ENCODE measurements around the gene TLE2.

TLE2 gene

DNA sequence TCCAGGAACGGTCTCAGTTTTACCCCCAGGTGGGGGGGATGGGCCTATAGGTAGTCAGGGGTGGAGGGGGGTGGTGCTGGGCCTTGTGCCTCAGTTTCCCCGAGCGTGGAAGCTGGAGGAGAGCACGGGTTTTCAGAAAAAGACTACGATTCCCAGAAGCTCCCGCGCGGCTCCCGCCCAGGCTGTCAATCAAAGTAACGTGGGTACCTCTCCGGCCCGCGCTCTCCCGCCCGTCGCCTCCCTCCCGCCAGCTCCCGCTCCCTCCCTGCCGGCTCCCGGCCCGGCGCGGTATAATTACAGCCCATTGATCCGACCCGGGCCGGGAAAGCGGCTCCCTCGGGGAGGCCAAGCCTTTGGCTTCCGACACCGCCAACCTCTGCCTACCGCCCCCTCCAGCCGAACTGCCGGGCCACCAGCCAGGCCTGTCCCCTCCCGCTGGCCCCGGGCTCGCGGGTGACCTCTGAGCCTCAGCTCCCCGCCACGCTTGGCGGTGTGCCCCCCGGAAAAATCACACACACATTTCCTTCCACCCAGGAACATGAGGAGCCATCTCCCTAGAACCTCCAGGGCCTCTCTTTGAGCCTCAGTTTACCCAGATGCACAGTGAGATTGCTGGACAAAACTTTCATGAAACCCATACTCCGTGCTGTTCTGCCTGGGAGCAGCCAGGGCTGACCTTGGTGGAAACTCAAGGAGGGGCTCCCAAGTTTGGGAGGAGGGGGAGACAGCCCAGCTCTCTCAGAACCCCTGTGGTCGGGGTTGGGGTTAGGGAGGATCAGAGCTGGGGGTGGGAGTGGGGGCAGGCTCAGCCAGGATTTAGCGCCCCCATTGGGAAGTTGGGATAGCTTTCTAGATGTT is 7.3 kb upstream of the TLE2 start:
- peak; percentile 62 for DNase-seq (ENCODE audit: low read depth)

DNA sequence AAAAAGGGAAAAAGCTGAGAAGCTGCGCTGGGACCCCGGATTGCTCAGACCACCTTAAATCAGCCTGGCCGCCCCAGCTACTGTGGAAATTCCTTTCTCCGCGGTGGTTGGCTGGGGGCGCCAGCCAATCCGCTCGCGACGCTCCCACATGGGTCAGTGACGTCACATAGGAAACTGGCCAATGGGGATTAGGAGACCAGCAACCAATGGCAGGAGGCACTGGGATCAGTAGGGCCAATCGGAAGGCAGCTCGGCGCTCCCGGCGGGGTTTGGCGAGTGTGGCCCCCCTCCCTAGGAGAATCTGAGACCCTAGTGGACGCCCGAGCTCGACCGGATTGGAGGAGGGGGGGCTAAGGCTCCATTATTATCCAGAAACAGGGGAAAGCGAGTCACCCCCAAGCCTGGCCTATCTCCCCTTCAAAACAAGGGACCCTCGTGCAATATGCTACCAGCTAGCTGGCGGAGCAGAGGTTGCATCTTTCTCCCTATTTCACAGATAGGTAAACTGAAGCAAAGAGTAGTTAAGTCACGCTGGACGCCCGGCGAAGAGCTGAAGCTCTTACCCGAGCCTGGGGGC is 6.5 kb upstream of the TLE2 start:
- peak; percentile 91 for DNase-seq (ENCODE audit: low read depth)

DNA sequence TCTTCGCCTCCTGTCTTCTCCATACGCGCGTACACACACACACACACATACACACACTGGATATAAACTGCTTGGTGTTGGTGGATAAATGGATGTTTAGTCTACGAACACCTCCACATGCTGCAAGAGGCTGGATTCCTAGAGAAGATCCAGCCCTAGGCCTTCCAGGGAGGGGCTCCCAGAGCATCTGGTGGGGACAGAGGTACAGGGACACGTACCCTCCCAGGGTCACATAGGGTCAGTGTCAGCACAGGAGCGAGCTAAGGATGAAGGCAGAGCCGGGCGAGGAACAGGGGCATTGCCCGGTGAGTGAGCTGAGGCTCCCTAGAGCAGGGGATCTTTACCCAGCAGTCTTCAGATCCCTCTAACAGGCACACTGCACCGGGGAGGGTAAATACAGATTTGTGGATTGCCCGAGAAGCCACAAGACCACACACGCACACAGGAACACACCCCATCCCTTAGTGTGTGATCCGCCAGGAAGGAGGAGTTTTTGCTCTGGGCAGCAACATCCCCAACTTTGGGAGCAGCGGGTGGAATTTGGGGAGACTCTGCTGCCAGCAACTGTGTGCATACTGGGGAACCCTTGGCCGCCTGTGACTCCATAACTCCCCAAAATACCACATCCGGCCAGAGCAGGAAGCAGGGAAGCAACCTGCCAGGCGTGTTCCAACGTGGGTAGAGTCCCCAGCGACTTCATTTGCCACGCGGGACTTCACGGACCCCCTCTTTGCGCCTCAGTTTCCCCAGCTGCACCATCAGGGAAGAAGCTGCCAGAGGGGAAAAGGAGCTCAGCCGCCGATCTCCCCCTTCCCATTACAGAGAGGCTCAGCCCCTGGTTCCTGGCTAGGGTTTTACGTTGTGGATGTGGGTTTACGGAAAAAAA is 5.8 kb upstream of the TLE2 start:
- peak; percentile 25 for DNase-seq (ENCODE audit: low read depth)

DNA sequence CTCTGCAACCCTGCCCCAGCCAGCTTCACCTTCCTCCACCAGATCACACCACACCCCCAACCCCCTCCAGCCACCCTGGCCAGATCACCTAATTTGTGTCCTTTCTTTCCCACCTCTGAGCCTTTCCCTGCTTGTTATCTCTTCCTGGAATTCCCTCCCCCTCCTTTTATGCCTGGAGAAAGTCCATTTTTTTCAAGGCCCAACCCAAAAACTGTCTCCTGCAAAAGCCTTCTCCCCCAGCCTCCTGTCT is 5.3 kb upstream of the TLE2 start:
- DNase-seq (ENCODE audit: low read depth): no peak

DNA sequence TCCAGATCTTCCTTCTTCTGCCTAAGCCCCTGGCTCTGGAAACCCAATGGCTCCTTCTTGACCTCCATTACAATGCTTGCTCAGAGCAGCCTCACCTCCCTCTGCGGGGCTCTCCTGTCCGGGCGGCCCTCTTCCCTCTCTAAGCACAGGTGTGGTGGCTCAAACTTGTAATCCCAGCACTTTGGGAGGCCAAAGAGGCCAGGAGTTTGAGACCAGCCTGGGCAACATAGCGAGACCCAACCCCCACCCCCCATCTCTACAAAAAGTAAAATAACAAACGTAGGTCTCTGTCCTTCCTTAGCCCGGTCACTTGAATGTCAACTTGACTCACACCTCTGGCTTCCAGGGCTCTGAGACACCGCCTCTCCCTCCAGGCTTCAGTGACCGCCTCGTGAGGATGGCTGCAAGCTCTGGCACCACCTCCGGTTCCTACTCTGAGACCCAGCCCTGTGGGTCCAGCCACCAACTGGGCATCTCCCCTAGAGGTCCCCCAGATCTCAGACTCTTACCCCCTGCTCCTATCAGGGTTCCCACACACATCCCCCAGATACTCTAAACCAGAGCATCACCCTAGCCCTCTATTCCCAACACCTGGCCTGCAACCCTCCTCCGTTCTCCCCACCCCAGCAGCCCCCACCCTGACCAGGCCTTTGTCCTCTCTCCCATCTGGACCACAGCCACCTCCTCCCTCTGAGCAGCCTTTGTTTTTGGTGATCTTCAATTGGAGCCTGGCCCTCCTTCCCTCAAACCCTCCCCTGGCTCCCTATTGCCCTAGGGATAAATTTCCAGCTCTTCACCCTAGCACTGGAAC is 4.7 kb upstream of the TLE2 start:
- DNase-seq (ENCODE audit: low read depth): no peak

DNA sequence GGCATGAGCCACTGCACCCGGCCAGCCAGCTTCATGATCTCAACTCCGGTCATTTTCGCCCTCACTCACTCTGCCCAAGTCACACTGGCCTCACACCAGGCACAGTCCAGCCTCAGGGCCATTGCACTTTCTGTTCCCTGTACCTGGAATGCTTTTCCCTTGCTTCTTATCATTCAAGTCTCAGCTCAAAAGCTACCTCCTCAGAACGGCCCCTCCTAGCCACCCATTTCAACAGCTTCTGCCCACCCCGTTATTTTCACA is 2.5 kb upstream of the TLE2 start:
- no peak for DNase-seq (ENCODE audit: low read depth)

DNA sequence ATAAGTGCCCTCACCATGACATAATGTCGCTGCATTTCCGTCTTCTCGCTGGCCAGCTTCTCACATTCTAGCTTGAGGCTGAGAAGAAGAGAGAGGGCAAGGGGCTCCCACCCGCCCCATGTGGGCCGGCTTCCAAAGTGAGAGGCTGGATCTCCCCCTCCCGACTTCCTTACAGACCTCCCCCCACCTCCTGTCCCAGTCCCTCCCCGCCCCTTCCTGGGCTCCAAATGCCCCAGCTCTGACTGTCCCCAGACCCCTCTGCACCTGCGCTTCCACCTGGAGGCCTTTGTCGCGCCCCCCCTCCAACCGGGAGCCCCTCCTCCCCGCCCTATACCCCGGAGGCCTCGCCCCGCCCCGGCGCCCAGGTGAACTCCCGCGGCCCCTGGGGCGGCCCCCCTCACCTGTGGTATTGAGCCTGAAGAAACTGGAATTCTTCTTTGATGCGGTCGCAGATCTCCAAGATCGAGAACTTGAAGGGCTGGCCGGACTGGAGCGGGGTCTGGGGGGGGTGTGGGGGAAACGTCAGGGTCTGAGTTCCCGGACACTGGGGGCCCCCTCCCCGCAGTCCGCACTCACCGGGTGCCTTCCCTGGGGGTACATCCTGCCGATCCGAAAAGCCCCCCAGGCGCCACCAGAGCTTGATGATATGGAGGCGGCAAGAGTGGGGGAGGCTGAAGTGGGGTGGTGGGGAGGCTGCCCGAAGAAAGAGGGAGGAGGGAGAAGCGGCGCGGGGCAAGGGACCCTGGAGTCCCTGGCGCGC is 595 bp downstream of the TLE2 start:
- DNase-seq (ENCODE audit: low read depth): no peak

DNA sequence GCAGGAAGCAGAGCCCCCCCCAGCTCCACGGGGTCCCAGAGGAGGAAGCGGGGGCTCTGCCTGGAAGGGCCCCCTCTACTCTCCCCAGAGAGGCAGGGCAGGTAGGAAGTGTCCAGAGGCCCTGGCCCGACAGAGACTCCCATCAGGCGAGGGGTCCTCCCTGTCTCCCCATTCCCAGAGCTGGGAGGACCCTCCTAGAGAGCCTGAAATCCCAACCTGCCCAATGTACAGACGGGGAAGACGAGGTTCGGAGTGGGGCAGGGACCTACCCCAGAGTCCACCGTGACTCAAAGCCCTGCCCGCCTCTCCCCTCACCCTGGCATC is 1.1 kb downstream of the TLE2 start:
- no peak for DNase-seq (ENCODE audit: low read depth)

DNA sequence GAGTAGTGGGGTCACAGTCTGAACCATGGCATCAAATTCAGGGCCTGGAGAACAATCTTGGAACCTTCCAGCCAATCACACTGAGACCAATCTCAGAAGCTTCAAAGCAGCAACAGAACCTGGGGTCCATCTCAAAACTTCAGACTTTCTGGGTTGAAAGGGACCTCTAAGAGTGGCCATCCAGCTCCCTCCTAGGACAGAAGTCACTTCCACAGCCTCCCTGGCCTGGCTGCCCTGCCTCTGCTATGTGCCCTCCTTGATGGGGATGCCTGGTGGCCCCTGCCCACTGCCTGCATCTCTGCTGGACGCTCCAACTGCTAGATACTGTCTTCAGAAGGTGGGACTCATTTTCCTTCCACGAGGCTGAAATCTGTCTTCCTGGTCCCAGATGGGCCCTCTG is 1.8 kb downstream of the TLE2 start:
- DNase-seq (ENCODE audit: low read depth): no peak

DNA sequence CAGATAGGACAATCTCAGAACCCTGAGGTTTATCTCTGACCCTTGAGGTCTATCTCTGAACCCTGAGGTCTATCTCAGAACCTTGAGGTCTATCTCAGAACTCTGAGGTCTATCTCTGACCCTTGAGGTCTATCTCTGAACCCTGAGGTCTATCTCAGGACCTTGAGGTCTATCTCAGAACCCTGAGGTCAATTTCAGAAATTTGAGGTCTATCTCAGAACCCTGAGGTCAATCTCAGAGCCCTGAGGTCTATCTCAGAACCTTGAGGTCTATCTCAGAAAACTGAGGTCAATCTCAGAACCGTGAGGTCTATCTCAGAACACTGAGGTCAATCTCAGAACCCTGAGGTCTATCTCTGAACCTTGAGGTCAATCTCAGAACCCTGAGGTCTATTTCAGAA is 2.3 kb downstream of the TLE2 start:
- no peak for DNase-seq (ENCODE audit: low read depth)

DNA sequence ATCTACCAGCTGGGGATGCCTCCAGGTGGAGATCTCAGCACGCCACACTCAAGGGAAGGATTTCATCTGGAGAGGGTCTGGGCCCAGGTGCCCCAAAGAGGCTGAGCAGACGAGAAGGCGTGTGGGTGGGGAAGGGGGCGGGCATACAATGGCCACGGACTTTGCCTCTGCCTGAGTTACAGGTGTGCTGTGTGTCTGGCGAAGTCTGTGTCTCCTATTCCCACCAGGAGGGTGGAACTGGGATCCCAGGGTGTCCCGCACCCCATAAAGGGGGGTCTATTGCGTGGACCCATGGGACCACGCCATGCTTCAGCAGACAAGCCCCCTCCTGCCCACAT is 3.6 kb downstream of the TLE2 start:
- DNase-seq (ENCODE audit: low read depth): no peak

DNA sequence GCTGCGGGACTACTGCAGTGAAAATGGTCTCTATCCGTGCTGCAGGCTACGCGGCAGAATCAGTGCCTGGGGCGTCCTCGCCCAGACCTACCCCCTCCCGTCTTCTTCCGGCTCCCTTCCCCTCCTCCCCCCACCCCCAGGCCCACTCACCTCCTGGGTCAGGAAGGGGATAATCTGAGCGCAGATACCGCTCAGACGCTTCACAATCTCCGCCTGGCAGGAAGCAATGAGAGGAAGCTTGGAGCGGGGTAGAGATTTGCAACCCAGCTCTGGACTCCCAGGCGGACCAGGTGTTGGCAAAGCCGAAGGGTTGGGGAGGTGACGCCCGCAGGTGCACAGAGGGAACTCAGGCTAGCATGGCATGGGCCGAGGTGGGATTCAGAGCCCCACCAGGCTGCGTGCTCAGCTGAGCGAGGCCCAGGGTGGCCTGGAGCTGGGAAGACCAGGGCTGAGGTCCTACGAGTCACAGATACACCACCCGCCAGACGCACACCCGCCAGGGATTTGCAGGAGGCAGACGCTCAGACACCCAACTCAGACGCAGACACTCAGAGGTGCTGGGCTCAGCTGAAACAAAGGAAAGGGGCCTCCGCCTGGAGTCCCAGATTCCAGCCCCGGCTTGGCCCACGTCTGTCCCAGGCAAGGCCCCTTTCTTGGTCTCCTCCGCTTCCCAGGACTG is 4.1 kb downstream of the TLE2 start:
- DNase-seq (ENCODE audit: low read depth): no peak

DNA sequence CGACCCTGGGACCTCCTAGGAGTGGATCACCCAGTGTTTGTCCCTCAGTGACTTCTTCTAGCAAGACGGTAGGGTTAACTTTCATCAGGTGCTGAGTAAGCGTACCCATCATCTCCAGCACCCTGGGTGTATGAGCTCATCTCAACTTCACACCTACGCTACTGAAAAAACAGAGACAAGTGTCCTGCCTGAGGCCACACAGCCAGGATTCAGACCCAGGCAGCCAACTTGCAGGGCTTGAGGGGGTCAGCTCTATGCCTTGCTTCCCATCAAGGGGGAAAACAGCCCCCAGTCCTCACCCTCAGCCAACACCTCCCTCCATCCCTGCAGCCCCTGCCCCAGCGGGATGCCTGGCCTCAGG is 4.6 kb downstream of the TLE2 start:
- DNase-seq (ENCODE audit: low read depth): no peak

DNA sequence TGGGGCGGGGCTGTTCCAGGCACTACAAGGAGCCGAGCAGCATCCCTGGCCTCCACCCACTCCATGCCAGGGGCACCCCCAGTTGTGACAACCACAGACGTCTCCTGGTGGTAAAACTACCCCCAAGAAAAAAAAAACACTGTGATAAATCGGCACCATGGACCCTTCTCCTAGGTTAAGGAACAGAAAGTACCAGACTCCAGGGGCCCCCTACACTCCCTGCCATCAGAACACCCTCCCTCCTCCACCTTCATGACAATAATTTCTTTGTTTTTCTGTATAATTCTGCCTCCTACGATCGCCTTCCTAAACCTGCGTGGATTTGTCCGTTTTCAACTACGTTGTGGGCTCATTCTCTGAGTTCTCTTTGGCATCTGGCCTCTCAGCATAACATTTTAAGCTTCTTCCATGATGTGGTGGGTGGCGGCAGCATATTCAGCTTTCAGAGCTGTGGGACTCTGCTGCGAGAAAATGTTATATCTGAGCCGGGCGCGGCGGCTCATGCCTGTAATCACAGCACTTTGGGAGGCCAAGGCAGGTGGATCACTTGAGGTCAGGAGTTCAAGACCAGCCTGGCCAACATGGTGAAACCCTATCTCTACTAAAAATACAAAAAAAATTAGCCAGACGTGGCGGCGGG is 8.6 kb downstream of the TLE2 start:
- DNase-seq (ENCODE audit: low read depth): no peak

DNA sequence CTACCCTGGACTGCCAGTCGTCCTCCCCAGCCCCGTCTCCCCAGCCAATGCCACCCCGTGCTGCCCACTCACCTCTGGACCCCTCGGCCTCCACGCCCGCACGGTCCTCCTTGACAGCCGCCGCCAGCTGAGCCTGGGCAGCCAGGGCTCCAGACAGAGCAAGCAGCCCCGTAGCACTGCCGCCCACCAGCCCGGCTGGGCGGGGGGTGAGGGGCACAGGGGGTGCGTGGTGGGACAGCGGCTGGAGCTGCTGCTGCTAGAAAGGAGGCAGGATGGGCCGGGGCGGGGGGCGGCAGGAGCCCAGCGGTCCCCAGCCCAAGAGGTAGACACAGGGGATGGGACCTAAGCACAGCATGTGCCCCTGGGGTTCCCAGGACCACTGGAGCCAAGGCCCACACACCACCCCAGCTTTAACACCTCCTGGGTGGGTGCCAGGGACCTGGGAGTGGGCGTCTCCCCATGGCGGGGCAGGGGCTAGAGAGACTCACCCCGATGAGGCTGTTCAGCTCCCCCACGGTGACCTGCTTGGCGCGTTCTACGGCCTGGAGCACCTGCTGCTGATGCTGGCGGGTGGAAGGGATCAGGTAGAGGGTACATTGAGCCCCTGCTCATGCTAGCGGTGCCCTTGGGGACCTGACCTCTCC is 9.7 kb downstream of the TLE2 start:
- DNase-seq (ENCODE audit: low read depth): no peak

DNA sequence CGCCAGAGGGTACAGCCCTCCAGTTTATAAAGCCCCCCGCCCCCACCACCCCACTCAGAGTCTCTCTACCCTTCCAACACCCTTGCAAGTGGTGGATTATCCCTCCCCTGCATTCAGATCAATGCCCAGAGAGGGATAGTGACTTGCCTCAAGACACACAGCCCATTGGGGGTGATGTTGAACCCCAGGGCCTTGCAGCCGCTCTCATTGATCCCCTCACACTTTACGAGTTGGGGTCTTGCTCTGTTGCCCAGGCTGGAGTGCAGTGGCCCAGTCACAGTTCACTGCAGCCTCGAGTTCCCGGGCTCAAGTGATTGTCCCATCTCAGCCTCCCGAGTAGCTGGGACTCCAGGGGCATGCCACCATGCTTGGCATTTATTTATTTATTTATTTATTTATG is 11.2 kb downstream of the TLE2 start:
- DNase-seq (ENCODE audit: low read depth): no peak

DNA sequence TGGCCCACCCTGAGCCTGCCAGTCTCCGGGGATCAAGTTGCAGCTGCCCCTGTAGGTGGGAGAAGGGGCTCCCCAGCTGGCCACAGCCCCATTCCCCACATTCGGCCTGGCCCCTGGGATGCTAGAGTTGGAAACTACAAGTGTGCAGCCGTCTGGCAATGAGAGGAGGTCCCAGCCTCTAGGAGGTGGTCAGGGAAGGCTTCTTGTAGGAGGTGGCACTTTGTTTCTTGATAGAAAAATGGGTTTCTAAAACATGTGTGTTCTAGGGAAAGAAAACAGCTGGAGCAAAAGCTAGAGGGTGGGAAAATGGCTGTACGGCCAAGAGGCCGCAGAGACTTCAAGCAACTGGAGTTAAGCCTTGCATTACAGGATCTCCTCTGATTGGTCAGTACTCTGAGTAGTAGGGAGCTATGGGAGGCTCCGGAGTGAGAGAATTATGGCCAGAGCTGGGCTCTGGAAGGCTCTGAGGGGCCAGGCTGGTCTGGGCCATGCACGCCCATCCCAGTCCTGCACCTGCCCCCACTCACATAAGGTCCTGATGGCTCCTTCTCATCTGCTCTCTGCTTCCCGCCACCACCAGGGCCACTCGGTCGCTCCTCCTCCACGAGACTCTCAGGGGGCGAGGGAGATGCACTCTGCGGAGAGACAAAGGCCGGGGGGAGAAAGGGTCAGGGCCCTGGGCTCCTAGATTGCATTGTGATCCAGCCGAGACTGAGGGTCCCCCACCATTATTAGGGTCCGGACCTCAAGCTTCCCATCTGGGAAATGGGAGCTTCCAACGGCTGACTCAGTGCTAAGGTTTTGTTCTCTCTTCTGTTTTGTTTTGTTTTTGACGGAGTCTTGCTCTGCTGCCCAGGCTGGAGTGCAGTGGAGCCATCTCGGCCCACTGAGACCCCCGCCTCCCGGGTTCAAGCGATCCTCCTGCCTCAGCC is 13.7 kb downstream of the TLE2 start:
- DNase-seq (ENCODE audit: low read depth): no peak

DNA sequence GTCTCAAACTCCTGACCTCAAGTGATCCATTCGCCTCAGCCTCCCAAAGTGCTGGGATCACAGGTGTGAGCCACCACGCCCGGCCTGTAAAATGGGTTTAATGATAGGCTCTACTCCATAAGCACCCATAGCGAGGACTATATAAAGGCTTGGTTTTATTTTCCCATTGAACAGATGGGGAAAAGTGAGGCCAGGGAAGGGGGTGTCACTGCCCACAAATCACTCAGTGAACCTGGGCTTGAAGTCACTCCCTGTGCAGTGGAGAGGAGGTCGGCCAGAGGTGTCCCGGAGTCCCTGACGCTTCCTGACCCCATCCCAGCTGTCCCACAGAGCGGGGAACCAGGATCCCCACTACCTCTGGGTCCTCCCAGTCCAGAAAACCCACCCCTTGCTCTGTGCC is 14.9 kb downstream of the TLE2 start:
- no peak for DNase-seq (ENCODE audit: low read depth)

DNA sequence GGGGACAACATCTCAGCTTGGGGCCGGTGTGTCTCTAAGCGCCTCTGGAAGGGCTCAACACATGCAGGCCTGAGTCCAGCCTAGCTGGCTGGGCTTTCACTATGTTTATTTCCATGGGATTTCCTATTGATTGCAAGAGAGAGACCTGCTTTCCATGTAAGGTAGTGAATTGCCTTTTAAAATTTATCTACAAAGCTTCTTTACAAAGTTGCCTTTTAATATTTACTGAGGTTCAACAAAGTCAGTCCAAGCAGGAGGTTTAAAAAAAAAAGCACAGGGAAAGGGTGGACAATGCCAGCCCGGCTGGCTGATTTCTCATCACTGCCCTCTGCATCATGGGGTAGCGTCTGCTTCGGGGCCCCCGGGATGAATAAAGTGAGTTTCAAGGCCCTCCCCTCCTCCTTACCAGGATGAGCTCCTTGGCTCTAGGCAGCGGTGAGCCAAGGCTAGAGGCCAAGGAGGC is 15.8 kb downstream of the TLE2 start:
- DNase-seq (ENCODE audit: low read depth): no peak

Measured in T-helper 22 cell (primary cell).